ENCODE data around the gene NEK4. TPM values are rescaled to one million over a fixed set of nuclear protein-coding genes. Genes with fewer than 3 reads are reported as not detected.

NEK4 gene
- total RNA-seq, 1 donor from 2014 or later, result 24.3 TPM

- peak; percentile 57 for DNase-seq (ENCODE audit: low spot score)
These were observed 99.9 kb downstream of the NEK4 start for GRCh38 chr3:52670621-52671521.

- DNase-seq (ENCODE audit: low spot score), result no peak
These were observed 107.6 kb downstream of the NEK4 start for GRCh38 chr3:52663098-52663497.

GRCh38 chr3:52660046-52660445 is 110.7 kb downstream of the NEK4 start:
- no peak for DNase-seq (ENCODE audit: low spot score)

Other genes starting within 250 kb of the NEK4 start
- 104 TPM for gene NT5DC2, start 237.1 kb downstream of the NEK4 start, total RNA-seq (ENCODE audit: insufficient read depth, low replicate concordance)
- 2.2 TPM for gene UQCC5, start 234.3 kb downstream of the NEK4 start, total RNA-seq (ENCODE audit: insufficient read depth, low replicate concordance)
- gene PBRM1, start 85.0 kb downstream of the NEK4 start, total RNA-seq (ENCODE audit: insufficient read depth, low replicate concordance), result 122 TPM
- gene GNL3, start 84.9 kb downstream of the NEK4 start, total RNA-seq (ENCODE audit: insufficient read depth, low replicate concordance), result 75.4 TPM
- 100 TPM for gene GLT8D1, start 65.1 kb downstream of the NEK4 start, total RNA-seq (ENCODE audit: insufficient read depth, low replicate concordance)
- gene SPCS1, start 64.8 kb downstream of the NEK4 start, total RNA-seq (ENCODE audit: insufficient read depth, low replicate concordance), result 87.9 TPM
- 1.2 TPM for gene ITIH1, start 6.7 kb upstream of the NEK4 start, total RNA-seq (ENCODE audit: insufficient read depth, low replicate concordance)
- 48.2 TPM for gene ITIH3, start 23.9 kb upstream of the NEK4 start, total RNA-seq (ENCODE audit: insufficient read depth, low replicate concordance)
- gene ITIH4, start 59.7 kb upstream of the NEK4 start, total RNA-seq (ENCODE audit: insufficient read depth, low replicate concordance), result 12.5 TPM
- 6.7 TPM for gene MUSTN1, start 64.1 kb upstream of the NEK4 start, total RNA-seq (ENCODE audit: insufficient read depth, low replicate concordance)
- gene STIMATE, start 126.6 kb upstream of the NEK4 start, total RNA-seq (ENCODE audit: insufficient read depth, low replicate concordance), result 7.2 TPM

Measured in umbilical cord (tissue), 2 donors.